Heart left ventricle (tissue), 16 donors: ENCODE results near the gene ABCC8. TPM values are rescaled to one million over a fixed set of nuclear protein-coding genes. Genes with fewer than 3 reads are reported as not detected.

Experiments
- ATAC-seq, 4 donors: fragments of 200-7000 bp; cut with Tn5 transposase; one replicate each; pipeline ENCODE4 v1.9.1; 2020 to 2022; ENCODE audit warnings: moderate library complexity in 4 of 4, mild to moderate bottlenecking in 3 of 4, moderate number of reproducible peaks in 1 of 4
- DNase-seq, 5 donors: peaks; one replicate each; pipeline ENCODE4 v3.0.0-alpha.2; 2020
- H3K27ac ChIP-seq, 12 donors: fragments of 200-600 bp; sonication (generic) in 4 of 12; one replicate each; pipeline versions ENCODE4 v1.5.0 to v1.8.0; 2016 to 2022; ENCODE audit warnings: mild to moderate bottlenecking in 2 of 12
- H3K27me3 ChIP-seq, 9 donors: fragments of 200-600 bp; sonication (generic) in 2 of 9; one replicate each; pipeline versions ENCODE4 v1.5.1 to v1.8.0; 2016 to 2022; ENCODE audit warnings: mild to moderate bottlenecking in 3 of 9
- H3K36me3 ChIP-seq, 9 donors: fragments of 200-600 bp; sonication (generic) in 2 of 9; one replicate each; pipeline versions ENCODE4 v1.5.0 to v1.8.0; 2018 to 2022; ENCODE audit warnings: mild to moderate bottlenecking in 2 of 9
- H3K4me1 ChIP-seq, 12 donors: fragments of 200-600 bp; sonication (generic) in 4 of 12; one replicate each; pipeline versions ENCODE4 v1.5.0 to v1.8.0; 2016 to 2022; ENCODE audit warnings: mild to moderate bottlenecking in 3 of 12
- H3K4me3 ChIP-seq, 12 donors: fragments of 200-600 bp; sonication (generic) in 4 of 12; one replicate each; pipeline versions ENCODE4 v1.5.0 to v1.8.0; 2017 to 2022; ENCODE audit warnings: mild to moderate bottlenecking in 9 of 12, moderate library complexity in 4 of 12
- H3K9me3 ChIP-seq, 12 donors: fragments of 200-600 bp; sonication (generic) in 4 of 12; one replicate each; pipeline versions ENCODE4 v1.5.0 to v1.8.0; 2016 to 2022; ENCODE audit warnings: mild to moderate bottlenecking in 1 of 12
- POLR2A ChIP-seq, 2 donors: fragments of 450-650 bp; IDR thresholded peaks; one replicate each; pipeline ENCODE4 v1.6.1; 2017; ENCODE audit warnings: antibody characterized with exemption in 2 of 2, mild to moderate bottlenecking in 2 of 2, moderate library complexity in 2 of 2
- WGBS, 4 donors: extraction: QIAGEN DNeasy Blood & Tissue Kit in 2 of 4; methylation state at CpG; one replicate each; pipeline versions ENCODE4 v1.1.5 to v1.1.7; 2013 to 2018; 5-methylcytosine and 5-hydroxymethylcytosine counted together
- intact Hi-C, 10 donors: fragments of 100-400 bp; cut with DNase I; formaldehyde crosslinking; loops; one replicate each; pipeline versions ENCODE4 v1.11.1 to v1.14.2; 2022
- polyA plus RNA-seq, 2 donors: library from polyadenylated mRNA; stranded (reverse); fragments of 200-250 nt; gene quantifications; one replicate each; pipeline ENCODE4 v1.2.3, GENCODE V29; 2013
- total RNA-seq, 9 donors: library from RNA; depleted of rRNA in 2 of 9; stranded (reverse); fragments of >200 nt in 2 of 9; fragmentation: NEBNext Ultra II Directional in 3 of 9; extraction: Animal tissue kit (Norgen Biotek cat#: 25700) in 3 of 9; gene quantifications; one replicate each; pipeline versions ENCODE4 v1.1.0 to v1.2.4, GENCODE V29; 2016 to 2023
- TF ChIP-seq, protein P1 (sequence below), 12 donors: fragments of 200-600 bp; sonication (generic) in 4 of 12; IDR thresholded peaks; one replicate each; pipeline versions ENCODE4 v1.5.0 to v1.8.0; 2018 to 2022; ENCODE audit warnings: antibody characterized with exemption in 12 of 12, mild to moderate bottlenecking in 5 of 12
- donor health status: ischemic (EF 13 %, LVEDD 7.1; RV severe dilation, severe dysfunction).
- donor health status: healthy with polysubstance abuse.
- donor health status: DM: no; HTN: yes; CAD: no.
- donor health status: DM: no; HTN: no; CAD: no.
- donor health status: ischemic (EF 25% LVEDD 6.9; RV normal size, moderate dysfunction).
- donor health status: ischemic (EF 25% LVEDD 5.7; RV mildly dilated, moderate dysfunction).
- donor health status: healthy.
- donor health status: DM: yes; HTN: yes; CAD: no.
- donor health status: ischemic (EF 35%, LVEDD 5.7; RV mildly dilated, moderate dysfunction).
- donor health status: nonischemic (EF 11% LVEDD 7.7; RV severe dilation, severe dysfunction).
- donor health status: DM: yes; HTN: yes; CAD: no.
- donor health status: PGD.
- donor health status: ischemic (EF 29% LVEDD 5.4; RV normal size, mild dysfunction).
- donor health status: nonischemic (EF 23%, LVEDD 6.1; RV moderate dilation, normal function).

ABCC8 gene
- total and polyA plus RNA-seq, 11 donors = 0.69 to 9.6 (median 3.6) TPM

DNA sequence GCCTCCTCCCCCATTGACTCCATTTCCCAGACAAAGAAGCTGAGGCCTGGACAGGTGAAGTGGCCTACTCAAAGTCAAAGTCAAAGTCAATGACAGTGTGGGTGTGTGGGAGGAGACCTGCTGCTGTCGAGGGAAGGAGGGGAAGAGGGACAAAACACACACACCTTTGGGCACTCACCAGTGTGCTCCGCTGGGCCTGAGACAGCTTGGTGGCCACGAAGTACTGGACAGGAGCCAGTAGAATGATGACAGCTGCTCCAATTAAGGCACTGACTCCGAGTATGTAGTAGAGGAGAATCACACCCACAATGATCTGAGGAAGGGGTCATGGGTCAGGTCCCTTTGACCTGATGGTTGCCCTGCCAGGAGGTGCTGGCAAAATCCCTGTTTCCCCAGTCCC is 33.6 kb downstream of the ABCC8 start:
- Histone ChIP-seq H3K27ac (no peak overlapping the region), H3K36me3 (no peaks in the 10 kb centered on the region), H3K9me3 (no peaks in the 10 kb centered on the region), H3K27me3 (peaks cover 0 to 16% (median 0%) of the 10 kb centered on the region in 9 donors), H3K4me3 (no peak overlapping the region), H3K4me1 (no peaks in the 10 kb centered on the region)
- TF ChIP-seq, protein P1, sequence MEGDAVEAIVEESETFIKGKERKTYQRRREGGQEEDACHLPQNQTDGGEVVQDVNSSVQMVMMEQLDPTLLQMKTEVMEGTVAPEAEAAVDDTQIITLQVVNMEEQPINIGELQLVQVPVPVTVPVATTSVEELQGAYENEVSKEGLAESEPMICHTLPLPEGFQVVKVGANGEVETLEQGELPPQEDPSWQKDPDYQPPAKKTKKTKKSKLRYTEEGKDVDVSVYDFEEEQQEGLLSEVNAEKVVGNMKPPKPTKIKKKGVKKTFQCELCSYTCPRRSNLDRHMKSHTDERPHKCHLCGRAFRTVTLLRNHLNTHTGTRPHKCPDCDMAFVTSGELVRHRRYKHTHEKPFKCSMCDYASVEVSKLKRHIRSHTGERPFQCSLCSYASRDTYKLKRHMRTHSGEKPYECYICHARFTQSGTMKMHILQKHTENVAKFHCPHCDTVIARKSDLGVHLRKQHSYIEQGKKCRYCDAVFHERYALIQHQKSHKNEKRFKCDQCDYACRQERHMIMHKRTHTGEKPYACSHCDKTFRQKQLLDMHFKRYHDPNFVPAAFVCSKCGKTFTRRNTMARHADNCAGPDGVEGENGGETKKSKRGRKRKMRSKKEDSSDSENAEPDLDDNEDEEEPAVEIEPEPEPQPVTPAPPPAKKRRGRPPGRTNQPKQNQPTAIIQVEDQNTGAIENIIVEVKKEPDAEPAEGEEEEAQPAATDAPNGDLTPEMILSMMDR (IDR thresholded peaks at IDR 0.05) = no peak
- TF ChIP-seq POLR2A (IDR thresholded peaks at IDR 0.05) = no peak
- WGBS, 4 donors = 57 to 66% (median 60%) methylated on average over 4 of the region's 4 CpGs
- ATAC-seq (no peak), DNase-seq (no peak)
- intact Hi-C loops = no loop called here

GRCh38 chr11:17439316-17439782 is 37.3 kb downstream of the ABCC8 start:
- H3K4me3 ChIP-seq = no peak overlapping the region
- DNase-seq = no peak
- ATAC-seq = no peak
- no peak overlapping the region for H3K27ac ChIP-seq
- intact Hi-C loops = no loop called here
- H3K27me3 ChIP-seq = peaks cover 0 to 16% (median 0%) of the 10 kb centered on the region in 9 donors
- TF ChIP-seq, protein P1 (IDR thresholded peaks at IDR 0.05) = no peak
- no peak for TF ChIP-seq POLR2A (IDR thresholded peaks at IDR 0.05)
- no peaks in the 10 kb centered on the region for H3K9me3 ChIP-seq
- no peaks in the 10 kb centered on the region for H3K4me1 ChIP-seq
- no peaks in the 10 kb centered on the region for H3K36me3 ChIP-seq
- WGBS, 4 donors = 33 to 45% (median 39%) methylated on average over 6 to 9 of the region's 9 CpGs

DNA sequence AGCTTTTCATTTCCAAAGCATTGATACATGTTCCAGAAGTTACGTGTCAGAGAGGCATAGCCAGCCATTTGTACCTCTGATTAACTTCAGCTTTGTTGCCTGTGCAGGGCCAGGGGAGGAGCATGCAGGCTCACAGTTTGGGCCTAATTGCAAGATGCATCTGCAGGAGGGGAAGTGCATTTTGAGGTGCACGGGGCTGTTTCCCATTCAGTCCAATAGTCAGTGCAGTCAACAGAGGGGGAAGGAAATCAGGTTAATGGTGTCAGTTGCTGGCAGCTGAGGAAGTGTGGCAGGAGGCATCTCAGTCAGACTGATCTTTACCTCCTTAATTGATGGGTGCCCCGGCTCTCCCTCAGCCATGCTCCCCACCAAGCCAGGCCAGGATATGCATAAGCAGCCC is 39.3 kb downstream of the ABCC8 start:
- H3K36me3 ChIP-seq = no peaks in the 10 kb centered on the region
- no peaks in the 10 kb centered on the region for H3K9me3 ChIP-seq
- TF ChIP-seq, protein P1 (IDR thresholded peaks at IDR 0.05) = no peak
- no peak for TF ChIP-seq POLR2A (IDR thresholded peaks at IDR 0.05)
- ATAC-seq (no peak), DNase-seq (no peak)
- H3K27ac ChIP-seq = no peak overlapping the region
- 67 to 84% (median 72%) methylated on average over 2 to 3 of the region's 3 CpGs for WGBS, 4 donors
- H3K4me1 ChIP-seq = no peaks in the 10 kb centered on the region
- no peak overlapping the region for H3K4me3 ChIP-seq
- intact Hi-C loops = no loop called here
- peaks cover 0 to 16% (median 0%) of the 10 kb centered on the region in 9 donors for H3K27me3 ChIP-seq

DNA sequence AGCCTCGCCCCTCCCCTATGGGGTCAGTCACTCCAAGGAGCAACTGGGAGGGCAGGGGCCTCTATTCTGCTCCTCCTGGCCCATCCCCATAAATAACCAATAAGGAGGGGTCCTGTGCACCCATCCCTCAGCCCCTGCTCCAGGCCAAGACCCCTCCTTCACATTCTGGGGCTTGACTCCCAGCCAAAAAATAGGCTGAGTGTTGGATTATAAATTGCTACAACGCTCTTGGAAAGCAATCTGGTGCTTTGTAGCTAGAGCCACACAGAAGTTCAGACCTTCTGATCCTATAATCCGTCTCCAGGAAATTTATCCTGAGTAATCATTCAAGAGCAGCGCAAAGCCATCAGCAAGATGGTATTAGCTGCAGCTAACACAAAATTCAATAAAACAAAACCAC is 42.5 kb downstream of the ABCC8 start:
- H3K27ac ChIP-seq = no peak overlapping the region
- DNase-seq = no peak
- H3K4me1 ChIP-seq = no peaks in the 10 kb centered on the region
- H3K4me3 ChIP-seq = no peak overlapping the region
- no peak for ATAC-seq
- TF ChIP-seq POLR2A (IDR thresholded peaks at IDR 0.05) = no peak
- TF ChIP-seq, protein P1 (IDR thresholded peaks at IDR 0.05) = no peak
- H3K36me3 ChIP-seq = no peaks in the 10 kb centered on the region
- 84 to 89% (median 88%) methylated on average over 4 of the region's 4 CpGs for WGBS, 4 donors
- no peaks in the 10 kb centered on the region for H3K9me3 ChIP-seq
- peaks cover 0 to 7% (median 0%) of the 10 kb centered on the region in 9 donors for H3K27me3 ChIP-seq
- intact Hi-C loops = no loop called here
